A549 treated with GW870086 at 1 μM for 4 hours (cell line): ENCODE measurements around the gene NECAP2. TPM values are rescaled to one million over a fixed set of nuclear protein-coding genes. Genes with fewer than 3 reads are reported as not detected.

ENCODE experiments used
- total RNA-seq: library from RNA; stranded (reverse); fragments of 200-300 nt; extraction: Qiagen RNA extraction; gene quantifications from 5 replicates; pipeline ENCODE4 v1.2.3, GENCODE V29; 2022; ENCODE audit warnings: low read depth

Gene NECAP2
- 39.7 to 44.5 TPM (median 41.2 TPM) in 5 replicates for total RNA-seq

GRCh38 chr1:16440470-16441281 lies at the start of gene NECAP2:
NECAP2 (plus strand) TSS chr1:16440724; CDS start chr1:16440762, 38 bp downstream.

GRCh38 chr1:16436946-16437474 lies 3.5 kb upstream of the NECAP2 start, which contains the start of gene SPATA21:
SPATA21 (minus strand) TSS chr1:16437424; CDS start chr1:16431371, 6,053 bp downstream.

Other genes with a start within 250 kb of the NECAP2 start
- gene ARHGEF19, start 228.1 kb upstream of the NECAP2 start, total RNA-seq, result 5.6 to 6.6 TPM (median 6.3 TPM) in 5 replicates
- 3.2 to 4.3 TPM (median 3.4 TPM) in 5 replicates for gene CPLANE2, start 203.5 kb upstream of the NECAP2 start, total RNA-seq
- 7.4 to 9.7 TPM (median 8.8 TPM) in 5 replicates for gene FBXO42, start 88.2 kb upstream of the NECAP2 start, total RNA-seq
- gene SZRD1, start 73.5 kb upstream of the NECAP2 start, total RNA-seq, result 72.6 to 93.5 TPM (median 90.7 TPM) in 5 replicates
- gene SPATA21, start 3.3 kb upstream of the NECAP2 start, total RNA-seq, result 0.05 to 0.11 TPM (median 0.06 TPM) in 4 of 5 replicates, not detected in the other
- gene RNU1-1, start 73.6 kb downstream of the NECAP2 start, total RNA-seq, result 36.3 TPM in 1 of 5 replicates, not detected in the others
- 16.0 to 24.3 TPM (median 21.1 TPM) in 5 replicates for gene NBPF1, start 172.8 kb downstream of the NECAP2 start, total RNA-seq
- 36.3 TPM in 1 of 5 replicates, not detected in the others for gene RNU1-3, start 226.2 kb downstream of the NECAP2 start, total RNA-seq